GM12878 (cell line): ENCODE results near the gene ALDH1A1. TPM values are rescaled to one million over a fixed set of nuclear protein-coding genes. Genes with fewer than 3 reads are reported as not detected.

ENCODE experiments used
- CHD2 ChIP-seq: IDR thresholded peaks from 2 replicates; pipeline ENCODE4 v1.6.1; 2011; ENCODE audit warnings: low read depth, low read length, improper control_type of control experiment, borderline replicate concordance
- SREBF2 ChIP-seq: IDR thresholded peaks from 2 replicates; pipeline ENCODE4 v1.6.1; 2012; ENCODE audit warnings: mild to moderate bottlenecking, low read length
- TCF12 ChIP-seq: IDR thresholded peaks from 2 replicates; pipeline ENCODE4 v1.6.1; 2011; ENCODE audit warnings: low read depth, mild to moderate bottlenecking, low read length
- TCF3 ChIP-seq: IDR thresholded peaks from 2 replicates; pipeline ENCODE4 v1.6.1; 2012; ENCODE audit warnings: low read depth, mild to moderate bottlenecking, low read length, borderline replicate concordance; ENCODE audit not compliant: insufficient read depth
- ZBTB11 ChIP-seq: fragments of 450-650 bp; formaldehyde crosslinking; IDR thresholded peaks from 2 replicates; pipeline ENCODE4 v1.5.0; 2022; ENCODE audit warnings: mild to moderate bottlenecking, missing genetic modification characterization
- ZNF274 ChIP-seq: IDR thresholded peaks from one replicate; pipeline ENCODE4 v1.8.0; 2011; ENCODE audit not compliant: insufficient read length, insufficient read depth
- polyA plus RNA-seq, 11 experiments: library from polyadenylated mRNA; depleted of rRNA in 4 of 11; unstranded in 6 of 11; stranded (reverse) in 5 of 11; fragments of >200 nt; fragmentation: Nextera tagmentation in 4 of 11; fragmentation: Illumina TruSeq in 1 of 11; extraction: Ambion mirVana in 4 of 11; extraction: Trizol in 1 of 11; gene quantifications; 1 replicate in 1 of 11; 2 replicates in 10 of 11; pipeline versions ENCODE4 v1.2.1 to v1.2.3, GENCODE V29; 2011 to 2016; ENCODE audit warnings: inconsistent platforms in 2 of 11, missing spikeins in 2 of 11, low read depth in 1 of 11
- total RNA-seq, 4 experiments: library from RNA; depleted of rRNA in 3 of 4; stranded (reverse); fragments of >200 nt in 3 of 4; fragmentation: Illumina TruSeq in 1 of 4; extraction: Trizol in 1 of 4; gene quantifications; 2 replicates each; pipeline versions ENCODE4 v1.2.1 to v1.2.3, GENCODE V29; 2013 to 2021
- TF ChIP-seq, protein P1 (sequence below): fragments of 450-650 bp; IDR thresholded peaks from 2 replicates; pipeline ENCODE4 v1.6.1; 2017; ENCODE audit warnings: antibody characterized with exemption, mild to moderate bottlenecking, moderate library complexity
- TF ChIP-seq, protein P2 (sequence below): IDR thresholded peaks from 2 replicates; pipeline ENCODE4 v1.6.1; 2011; ENCODE audit warnings: mild to moderate bottlenecking, low read depth, low read length, moderate library complexity; ENCODE audit not compliant: insufficient replicate concordance

The ALDH1A1 gene
- total and polyA plus RNA-seq, 10 of the 15 experiments (the other 5 are each of a cell fraction or from before 2014, with no cell fraction given), result 0.03 to 0.54 TPM; not detected in 8

GRCh38 chr9:72912476-72913381, 40.1 kb downstream of the ALDH1A1 start (continued):
- TF ChIP-seq ZBTB11 (CRISPR knock-in tag), result no peak
- no peak for TF ChIP-seq TCF3
- TF ChIP-seq SREBF2, result no peak
- no peak for TF ChIP-seq TCF12
- no peak for TF ChIP-seq CHD2
- TF ChIP-seq, protein P1, sequence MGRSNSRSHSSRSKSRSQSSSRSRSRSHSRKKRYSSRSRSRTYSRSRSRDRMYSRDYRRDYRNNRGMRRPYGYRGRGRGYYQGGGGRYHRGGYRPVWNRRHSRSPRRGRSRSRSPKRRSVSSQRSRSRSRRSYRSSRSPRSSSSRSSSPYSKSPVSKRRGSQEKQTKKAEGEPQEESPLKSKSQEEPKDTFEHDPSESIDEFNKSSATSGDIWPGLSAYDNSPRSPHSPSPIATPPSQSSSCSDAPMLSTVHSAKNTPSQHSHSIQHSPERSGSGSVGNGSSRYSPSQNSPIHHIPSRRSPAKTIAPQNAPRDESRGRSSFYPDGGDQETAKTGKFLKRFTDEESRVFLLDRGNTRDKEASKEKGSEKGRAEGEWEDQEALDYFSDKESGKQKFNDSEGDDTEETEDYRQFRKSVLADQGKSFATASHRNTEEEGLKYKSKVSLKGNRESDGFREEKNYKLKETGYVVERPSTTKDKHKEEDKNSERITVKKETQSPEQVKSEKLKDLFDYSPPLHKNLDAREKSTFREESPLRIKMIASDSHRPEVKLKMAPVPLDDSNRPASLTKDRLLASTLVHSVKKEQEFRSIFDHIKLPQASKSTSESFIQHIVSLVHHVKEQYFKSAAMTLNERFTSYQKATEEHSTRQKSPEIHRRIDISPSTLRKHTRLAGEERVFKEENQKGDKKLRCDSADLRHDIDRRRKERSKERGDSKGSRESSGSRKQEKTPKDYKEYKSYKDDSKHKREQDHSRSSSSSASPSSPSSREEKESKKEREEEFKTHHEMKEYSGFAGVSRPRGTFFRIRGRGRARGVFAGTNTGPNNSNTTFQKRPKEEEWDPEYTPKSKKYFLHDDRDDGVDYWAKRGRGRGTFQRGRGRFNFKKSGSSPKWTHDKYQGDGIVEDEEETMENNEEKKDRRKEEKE, result no peak
- TF ChIP-seq, protein P2, sequence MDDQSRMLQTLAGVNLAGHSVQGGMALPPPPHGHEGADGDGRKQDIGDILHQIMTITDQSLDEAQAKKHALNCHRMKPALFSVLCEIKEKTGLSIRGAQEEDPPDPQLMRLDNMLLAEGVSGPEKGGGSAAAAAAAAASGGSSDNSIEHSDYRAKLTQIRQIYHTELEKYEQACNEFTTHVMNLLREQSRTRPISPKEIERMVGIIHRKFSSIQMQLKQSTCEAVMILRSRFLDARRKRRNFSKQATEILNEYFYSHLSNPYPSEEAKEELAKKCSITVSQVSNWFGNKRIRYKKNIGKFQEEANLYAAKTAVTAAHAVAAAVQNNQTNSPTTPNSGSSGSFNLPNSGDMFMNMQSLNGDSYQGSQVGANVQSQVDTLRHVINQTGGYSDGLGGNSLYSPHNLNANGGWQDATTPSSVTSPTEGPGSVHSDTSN, result no peak
- TF ChIP-seq ZNF274, result no peak
